ENCODE measurements around the gene ATP10B. TPM values are rescaled to one million over a fixed set of nuclear protein-coding genes. Genes with fewer than 3 reads are reported as not detected.

ATP10B gene
- total and polyA plus RNA-seq, 2 of the 13 experiments (the other 11 are each of a cell fraction or from before 2014, with no cell fraction given) = not detected

- no peak overlapping the region for H3K27ac ChIP-seq (ENCODE audit: extremely low read length, insufficient read depth, low read length)
- no peaks in the 10 kb centered on the region for H3K27me3 ChIP-seq (ENCODE audit: control insufficient read depth in 1 of 2, insufficient read depth in 2 of 2, low read length in 2 of 2)
- no peak overlapping the region for H3K4me2 ChIP-seq (ENCODE audit: low read depth, low read length)
- BruUV-seq (replicated peaks) = no TSS peak
- no peak for ATAC-seq
- no peaks in the 10 kb centered on the region for H3K4me1 ChIP-seq (ENCODE audit: insufficient read depth, low read length)
- TF ChIP-seq ZNF121 (CRISPR knock-in tag; IDR thresholded peaks at IDR 0.05) (no peak), ZNF160 (CRISPR knock-in tag; IDR thresholded peaks at IDR 0.05) (no peak), HES4 (CRISPR knock-in tag; IDR thresholded peaks at IDR 0.05; ENCODE audit: borderline replicate concordance) (no peak)
- CTCF ChIA-PET (ENCODE audit: low intra/inter-chr PET ratio, low total read pairs) = no interaction called here
- H3K9me3 ChIP-seq (ENCODE audit: low read length) = no peaks in the 10 kb centered on the region
- no peak overlapping the region for H2AFZ ChIP-seq (ENCODE audit: low read length)
- in situ Hi-C loops (cut with HindIII; ENCODE audit: extremely low pct_ligation_motif_present, low pct_unique_long_range_greater_than_20kb) = no loop called here
- intact Hi-C loops (cut with micrococcal nuclease; ENCODE audit: unreplicated experiment) = no loop called here
- no peak for FAIRE-seq
- no peaks in the 10 kb centered on the region for H3K36me3 ChIP-seq (replicated peaks in 1 of 2; ENCODE audit: control insufficient read depth in 1 of 2, insufficient read depth in 2 of 2, low read length in 2 of 2)
- no peak overlapping the region for H3K9ac ChIP-seq (ENCODE audit: insufficient read depth, low read depth, low read length)
- no peaks in the 10 kb centered on the region; the same call in 1 of the 2 replicates for H4K20me1 ChIP-seq (ENCODE audit: insufficient read depth, low read length)
- DNase-seq (ENCODE audit: low spot score) = no peak
- POLR2A ChIA-PET = no interaction called here
- no peaks in the 10 kb centered on the region for H3K79me2 ChIP-seq (ENCODE audit: insufficient read depth, low read length)
- no peak overlapping the region for H3K4me3 ChIP-seq (replicated peaks in 1 of 3; ENCODE audit: insufficient read depth in 1 of 3, low read depth in 2 of 3, low read length in 3 of 3)
Measured at GRCh38 chr5:160646033-160646432, 206.0 kb downstream of the ATP10B start.

GRCh38 chr5:160643616-160644240 lies 208.3 kb downstream of the ATP10B start:
- intact Hi-C loops (cut with micrococcal nuclease; ENCODE audit: unreplicated experiment) (no loop called here), in situ Hi-C loops (cut with HindIII; ENCODE audit: extremely low pct_ligation_motif_present, low pct_unique_long_range_greater_than_20kb) (no loop called here)
- ATAC-seq (no peak), FAIRE-seq (no peak), DNase-seq (ENCODE audit: low spot score) (no peak)
- H4K20me1 ChIP-seq (ENCODE audit: insufficient read depth, low read length) = no peaks in the 10 kb centered on the region
- H3K4me2 ChIP-seq (ENCODE audit: low read depth, low read length) = no peak overlapping the region
- H3K4me3 ChIP-seq (replicated peaks in 1 of 3; ENCODE audit: insufficient read depth in 1 of 3, low read depth in 2 of 3, low read length in 3 of 3) = no peak overlapping the region
- no peaks in the 10 kb centered on the region for H3K79me2 ChIP-seq (ENCODE audit: insufficient read depth, low read length)
- H3K9me3 ChIP-seq (ENCODE audit: low read length) = no peaks in the 10 kb centered on the region
- H3K27me3 ChIP-seq (ENCODE audit: control insufficient read depth in 1 of 2, insufficient read depth in 2 of 2, low read length in 2 of 2) = no peaks in the 10 kb centered on the region
- no peak overlapping the region for H3K27ac ChIP-seq (ENCODE audit: extremely low read length, insufficient read depth, low read length)
- WGBS (ENCODE audit: low lambda C conversion rate) = 10% methylated on average over 4 of the region's 4 CpGs
- no peak overlapping the region for H3K9ac ChIP-seq (ENCODE audit: insufficient read depth, low read depth, low read length)
- H2AFZ ChIP-seq (ENCODE audit: low read length) = no peak overlapping the region
- H3K36me3 ChIP-seq (replicated peaks in 1 of 2; ENCODE audit: control insufficient read depth in 1 of 2, insufficient read depth in 2 of 2, low read length in 2 of 2) = no peaks in the 10 kb centered on the region
- CTCF ChIA-PET (ENCODE audit: low intra/inter-chr PET ratio, low total read pairs) = no interaction called here
- TF ChIP-seq STAG1 (CRISPR knock-in tag; IDR thresholded peaks at IDR 0.05) (no peak), ZNF17 (CRISPR knock-in tag; IDR thresholded peaks at IDR 0.05) (no peak), PHF21A (CRISPR knock-in tag; IDR thresholded peaks at IDR 0.05) (no peak), ZNF580 (CRISPR knock-in tag; IDR thresholded peaks at IDR 0.05; ENCODE audit: borderline replicate concordance, low read depth) (no peak)
- TF ChIP-seq, protein P1, sequence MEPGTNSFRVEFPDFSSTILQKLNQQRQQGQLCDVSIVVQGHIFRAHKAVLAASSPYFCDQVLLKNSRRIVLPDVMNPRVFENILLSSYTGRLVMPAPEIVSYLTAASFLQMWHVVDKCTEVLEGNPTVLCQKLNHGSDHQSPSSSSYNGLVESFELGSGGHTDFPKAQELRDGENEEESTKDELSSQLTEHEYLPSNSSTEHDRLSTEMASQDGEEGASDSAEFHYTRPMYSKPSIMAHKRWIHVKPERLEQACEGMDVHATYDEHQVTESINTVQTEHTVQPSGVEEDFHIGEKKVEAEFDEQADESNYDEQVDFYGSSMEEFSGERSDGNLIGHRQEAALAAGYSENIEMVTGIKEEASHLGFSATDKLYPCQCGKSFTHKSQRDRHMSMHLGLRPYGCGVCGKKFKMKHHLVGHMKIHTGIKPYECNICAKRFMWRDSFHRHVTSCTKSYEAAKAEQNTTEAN (CRISPR knock-in tag; conservative IDR thresholded peaks at IDR 0.05) = no peak
- POLR2A ChIA-PET = no interaction called here
- BruUV-seq (replicated peaks) = no TSS peak
- no peaks in the 10 kb centered on the region for H3K4me1 ChIP-seq (ENCODE audit: insufficient read depth, low read length)
